HG02571 (cell line): ENCODE results near the gene CTPS2.
"Not testable (repeated sequence)": the region's sequence is repeated elsewhere in the genome, so short reads cannot be mapped to it uniquely, and the experiment has no call there.

Experiments used
- ATAC-seq: cut with Tn5 transposase; IDR thresholded peaks from one replicate; pipeline ENCODE4 v1.9.1; 2021; ENCODE audit warnings: mild to moderate bottlenecking, moderate library complexity; ENCODE audit not compliant: unreplicated experiment

Gene CTPS2

GRCh38 chrX:16659321-16659720, 53.1 kb downstream of the CTPS2 start:
- no peak for ATAC-seq

- no peak for ATAC-seq
Measured at GRCh38 chrX:16658284-16658683, 54.2 kb downstream of the CTPS2 start.

DNA sequence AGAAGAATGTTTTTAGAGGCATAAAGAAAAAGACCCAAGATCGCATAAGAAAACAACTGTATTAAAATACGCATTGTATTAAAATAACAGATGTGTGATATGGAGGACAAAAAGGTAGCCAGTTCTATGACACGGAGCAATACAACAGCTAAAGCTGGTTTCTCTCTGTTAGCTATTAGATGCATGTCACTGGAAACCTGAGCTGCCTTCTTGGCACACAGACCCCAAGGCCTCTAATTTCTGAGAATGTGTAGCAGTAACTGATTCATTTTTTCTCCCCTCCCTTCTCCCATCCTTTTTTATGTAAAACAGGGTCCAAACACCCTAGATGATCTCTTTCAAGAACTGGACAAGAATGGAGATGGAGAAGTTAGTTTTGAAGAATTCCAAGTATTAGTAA, 58.4 kb downstream of the CTPS2 start:
- ATAC-seq: no peak

DNA sequence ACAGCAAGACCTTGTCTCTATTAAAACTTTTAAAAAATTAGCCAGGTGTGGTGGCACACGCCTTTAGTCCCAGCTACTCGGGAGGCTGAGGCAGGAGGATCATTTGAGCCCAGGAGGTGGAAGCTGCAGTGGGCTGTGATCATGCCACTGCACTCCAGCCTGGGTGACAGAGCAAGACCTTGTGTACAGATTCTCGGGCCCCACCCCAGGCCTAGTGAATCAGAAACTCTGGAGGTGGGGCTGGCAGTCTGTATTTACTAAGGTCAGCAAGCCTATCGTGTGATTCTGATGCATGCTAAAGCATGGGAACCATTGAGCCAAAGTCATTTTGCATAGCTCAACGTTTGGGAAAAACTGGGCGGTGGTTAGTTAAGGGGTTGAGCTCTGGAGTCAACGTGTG, 59.0 kb downstream of the CTPS2 start:
- ATAC-seq: no peak

GRCh38 chrX:16651391-16652024, 61.0 kb downstream of the CTPS2 start:
- no peak for ATAC-seq

DNA sequence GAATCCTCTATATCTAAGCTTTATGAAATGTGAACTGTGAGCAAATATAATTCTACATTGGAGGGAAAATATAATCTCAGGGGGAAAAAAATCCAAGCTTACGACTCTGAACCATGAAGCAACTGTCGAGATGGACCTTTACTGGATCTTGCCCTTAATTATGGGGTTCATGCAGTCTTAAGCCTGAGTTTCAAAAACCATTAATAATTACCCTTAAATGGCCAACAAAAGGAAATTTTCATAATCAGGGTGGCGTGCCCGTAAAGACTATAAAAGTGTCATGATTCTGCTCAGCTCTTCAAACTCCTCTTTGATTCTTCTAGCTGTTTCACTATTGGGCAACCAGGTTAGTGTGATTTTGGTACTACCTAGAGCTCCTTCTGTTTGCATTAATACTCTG, 62.6 kb downstream of the CTPS2 start, which contains the start of gene S100G:
S100G (plus strand) TSS at position 301 of the 400 bp plus-strand sequence. CDS start 849 bp downstream, outside the sequence.
- no peak for ATAC-seq

DNA sequence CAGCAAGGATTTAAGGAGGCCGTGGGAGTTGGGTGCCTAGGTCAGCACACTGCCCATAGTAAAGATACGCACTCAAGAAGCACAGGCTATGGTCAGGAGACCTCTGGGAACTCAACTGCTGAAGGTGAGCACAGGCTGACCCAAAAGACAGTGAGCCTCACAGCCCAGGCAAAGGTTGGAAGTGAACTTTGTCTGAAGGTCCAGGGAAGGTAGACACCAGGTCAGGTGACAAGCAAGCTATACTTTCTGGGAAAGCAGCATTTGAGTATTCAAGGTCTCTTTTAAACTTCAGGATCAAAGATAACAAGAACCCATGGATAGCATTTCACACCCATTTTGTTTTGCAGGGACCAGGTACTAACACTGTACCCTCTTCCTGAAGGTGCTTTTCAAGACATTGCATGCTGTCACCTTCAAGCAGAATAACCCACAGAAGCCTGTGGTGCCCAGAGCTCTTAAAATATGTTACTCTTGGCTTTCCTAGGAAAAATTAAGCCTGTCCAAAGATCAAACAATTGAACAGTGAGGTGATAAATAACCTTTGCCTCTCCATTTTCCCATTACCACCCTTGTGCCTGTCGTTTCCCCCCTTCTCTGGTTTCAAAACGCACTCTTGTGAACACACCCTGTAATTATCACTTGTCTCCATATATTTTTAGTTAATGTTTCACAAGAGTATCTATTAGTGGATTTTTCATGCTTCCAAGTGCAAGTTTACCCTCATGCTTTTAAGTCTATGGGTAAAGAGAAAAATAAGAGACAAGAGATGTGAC, 65.9 kb downstream of the CTPS2 start:
- ATAC-seq: no peak

DNA sequence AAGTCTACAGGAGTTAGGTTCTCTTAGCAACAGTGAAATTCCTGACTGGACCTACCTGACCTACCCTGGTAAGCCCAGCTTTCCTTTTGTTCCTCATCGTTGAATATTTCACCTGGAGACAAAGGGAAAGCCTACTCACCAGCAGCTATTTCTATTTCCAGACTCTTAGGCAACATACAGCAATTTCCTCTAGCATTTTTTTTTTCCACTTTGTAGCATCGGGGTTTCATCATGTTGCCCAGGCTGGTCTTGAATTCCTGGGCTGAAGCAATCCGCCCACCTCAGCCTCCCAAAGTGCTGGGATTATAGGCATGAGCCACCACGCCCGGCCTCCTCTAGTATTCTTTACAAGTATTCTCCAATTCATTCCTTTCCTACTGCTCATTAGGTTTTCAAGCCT, 69.3 kb downstream of the CTPS2 start:
- ATAC-seq: no peak

- ATAC-seq: no peak
Measured at GRCh38 chrX:16640823-16641222, 71.6 kb downstream of the CTPS2 start.

GRCh38 chrX:16639966-16640365, 72.5 kb downstream of the CTPS2 start:
- ATAC-seq: no peak

- no peak for ATAC-seq
Measured at GRCh38 chrX:16638533-16638932, 73.9 kb downstream of the CTPS2 start.

- ATAC-seq: no peak
Measured at GRCh38 chrX:16635596-16635995, 76.9 kb downstream of the CTPS2 start.

- ATAC-seq: no peak
Measured at GRCh38 chrX:16635040-16635439, 77.4 kb downstream of the CTPS2 start.

DNA sequence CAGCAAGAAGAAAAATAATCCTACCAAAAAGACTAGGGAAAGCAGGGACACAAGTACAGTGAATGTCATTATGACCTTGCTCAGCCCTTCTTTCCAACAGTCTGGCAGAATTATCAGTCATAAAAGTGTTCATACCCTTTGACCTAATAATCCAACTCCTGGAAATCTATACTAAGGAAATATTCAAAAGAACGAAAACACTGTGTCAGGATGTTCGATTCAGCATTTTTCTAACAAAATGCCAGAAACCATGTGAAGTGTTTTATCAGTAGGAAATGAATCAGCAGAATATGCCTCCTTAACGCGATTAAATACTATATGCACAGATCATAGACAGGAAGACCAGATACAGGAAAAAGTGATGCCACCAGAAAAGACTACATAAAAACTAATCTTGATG, 78.7 kb downstream of the CTPS2 start:
- ATAC-seq: no peak

- ATAC-seq: no peak
Measured at GRCh38 chrX:16629909-16630308, 82.6 kb downstream of the CTPS2 start.

DNA sequence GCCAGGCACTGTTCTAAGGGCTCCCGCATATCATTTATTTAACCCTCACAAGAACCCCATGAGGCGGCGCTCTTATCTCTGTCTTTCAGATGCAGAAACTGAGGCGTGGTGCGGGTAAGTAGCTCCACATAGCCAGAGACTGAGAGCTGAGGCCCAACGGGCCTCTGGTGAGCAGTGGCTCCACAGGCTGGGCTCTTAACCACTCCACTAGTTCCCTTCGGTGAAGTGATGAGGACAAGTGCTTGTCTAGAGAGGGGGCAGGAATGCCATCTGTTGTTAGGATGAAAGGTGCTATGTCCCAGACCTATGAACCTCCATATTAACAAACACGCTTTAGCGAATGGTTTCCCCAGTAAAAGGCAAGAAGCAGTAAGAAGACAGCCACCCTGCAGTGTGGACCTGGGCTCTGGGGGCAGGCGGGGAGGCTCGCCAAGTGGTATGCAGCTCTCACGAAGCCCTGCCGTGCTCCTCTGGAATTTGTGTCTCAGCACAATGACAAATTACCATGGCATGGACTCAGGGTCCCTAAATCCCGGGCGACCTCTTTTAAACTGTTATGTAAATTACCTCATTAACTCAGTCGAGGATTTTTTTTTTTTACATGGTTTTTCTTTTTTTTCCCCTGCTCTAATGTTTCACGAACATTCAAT, 83.4 kb downstream of the CTPS2 start:
- ATAC-seq: no peak

- ATAC-seq: not testable (repeated sequence)
Measured at GRCh38 chrX:16628511-16628910, 84.0 kb downstream of the CTPS2 start.

DNA sequence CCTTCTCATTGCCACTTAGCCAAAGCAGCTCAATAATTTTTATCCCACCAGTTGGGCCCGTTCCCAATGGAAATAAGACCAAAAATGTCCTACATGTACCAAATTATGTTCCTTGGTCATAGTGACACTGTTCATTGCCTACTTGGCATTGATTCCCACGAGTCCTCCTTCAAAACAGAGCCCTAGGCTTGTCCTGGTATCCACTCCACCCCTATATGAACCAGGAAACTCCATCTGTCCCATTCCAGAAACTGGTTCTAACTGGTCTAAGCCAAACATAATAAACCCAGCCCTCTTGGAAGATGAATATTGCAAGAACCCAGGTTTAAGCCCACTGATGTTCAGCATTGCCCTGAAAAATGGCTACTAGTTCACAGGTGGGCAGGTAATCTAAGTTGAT, 93.4 kb downstream of the CTPS2 start:
- ATAC-seq: no peak

GRCh38 chrX:16618422-16618821, 94.0 kb downstream of the CTPS2 start:
- no peak for ATAC-seq

- ATAC-seq: no peak
Measured at GRCh38 chrX:16617382-16617781, 95.1 kb downstream of the CTPS2 start.

- no peak for ATAC-seq
Measured at GRCh38 chrX:16612257-16612897, 100.1 kb downstream of the CTPS2 start.
